H1 (cell line): Measurements from ENCODE around the gene TUBB1. TPM values are rescaled to one million over a fixed set of nuclear protein-coding genes. Genes with fewer than 3 reads are reported as not detected.

ENCODE experiments used
- BCL11A ChIP-seq, 2 experiments: IDR thresholded peaks; one replicate each; pipeline ENCODE4 v1.6.1; 2011; ENCODE audit warnings: low read depth in 2 of 2, low read length in 2 of 2, mild to moderate bottlenecking in 2 of 2
- CTCF ChIP-seq, 3 experiments: IDR thresholded peaks; 1 replicate in 2 of 3; 2 replicates in 1 of 3; pipeline versions ENCODE4 v1.5.1 to v1.6.1; 2011; ENCODE audit warnings: low read length in 3 of 3, mild to moderate bottlenecking in 3 of 3, inconsistent platforms in 2 of 3, low read depth in 1 of 3, moderate library complexity in 1 of 3; ENCODE audit not compliant: insufficient read depth in 1 of 3; ENCODE audit errors: control extremely low read depth in 1 of 3
- EP300 ChIP-seq, 2 experiments: IDR thresholded peaks; 1 replicate in 1 of 2; 2 replicates in 1 of 2; pipeline ENCODE4 v1.6.1; 2011 to 2012; ENCODE audit warnings: low read depth in 2 of 2, low read length in 2 of 2, mild to moderate bottlenecking in 2 of 2, borderline replicate concordance in 1 of 2, inconsistent platforms in 1 of 2, moderate library complexity in 1 of 2
- KDM5A ChIP-seq: fragments of 200-600 bp; IDR thresholded peaks from 2 replicates; pipeline ENCODE4 v1.7.1; 2012; ENCODE audit warnings: mild to moderate bottlenecking, low read length, inconsistent platforms, mixed read lengths
- POLR2AphosphoS5 ChIP-seq: IDR thresholded peaks from 2 replicates; pipeline ENCODE4 v1.6.1; 2011; ENCODE audit warnings: low read depth, low read length
- SP1 ChIP-seq: IDR thresholded peaks from 2 replicates; pipeline ENCODE4 v1.6.1; 2011; ENCODE audit warnings: low read depth, low read length
- polyA plus RNA-seq, 7 experiments: library from polyadenylated mRNA; depleted of rRNA in 3 of 7; stranded (reverse) in 5 of 7; unstranded in 2 of 7; fragments of >200 nt in 5 of 7; fragments of 200-250 nt in 2 of 7; gene quantifications; 1 replicate in 5 of 7; 2 replicates in 1 of 7; 4 replicates in 1 of 7; pipeline versions ENCODE4 v1.2.1 to v1.2.3, GENCODE V29; 2011 to 2013; ENCODE audit warnings: missing spikeins in 2 of 7, mixed read lengths in 2 of 7
- total RNA-seq: library from RNA; stranded (reverse); fragmentation: NEBNext Ultra II Directional; extraction: Animal tissue kit (Norgen Biotek cat#: 25700); gene quantifications from 2 replicates; pipeline ENCODE4 v1.2.1, GENCODE V29; 2021

TUBB1 gene
- total and polyA plus RNA-seq, 2 of the 8 experiments (the other 6 are each of a cell fraction or from before 2014, with no cell fraction given), result not detected

- TF ChIP-seq CTCF (IDR thresholded peaks at IDR 0.05; ENCODE audit: control extremely low read depth in 1 of 3, insufficient read depth in 1 of 3, low read depth in 1 of 3, low read length in 3 of 3) (no peak), EP300 (IDR thresholded peaks at IDR 0.05; ENCODE audit: borderline replicate concordance in 1 of 2, low read depth in 2 of 2, low read length in 2 of 2) (no peak), KDM5A (no peak), BCL11A (IDR thresholded peaks at IDR 0.05; ENCODE audit: low read depth in 2 of 2, low read length in 2 of 2) (no peak), SP1 (no peak), POLR2AphosphoS5 (no peak)
These were observed 52.0 kb downstream of the TUBB1 start (continued) for GRCh38 chr20:59071216-59071615.
